ENCODE measurements around the gene ATP1B3. TPM values are rescaled to one million over a fixed set of nuclear protein-coding genes. Genes with fewer than 3 reads are reported as not detected.
"Not testable (repeated sequence)": the region's sequence is repeated elsewhere in the genome, so short reads cannot be mapped to it uniquely, and the experiment has no call there.

Gene ATP1B3
- total and polyA plus RNA-seq, 12 donors = 21.7 to 118 (median 39.5) TPM

GRCh38 chr3:141846050-141846433, 30.4 kb upstream of the ATP1B3 start:
- WGBS, 2 donors = 61 to 62% methylated on average over 3 of the region's 3 CpGs

GRCh38 chr3:141848159-141848748, 28.2 kb upstream of the ATP1B3 start:
- intact Hi-C loops (cut with DNase I) = loop anchor here in 1 of 10 donors (2.0 kb wide), 1 partner anchor 79 kb away; no protein-coding TSS in a partner anchor
- H3K4me3 ChIP-seq, H3K9me3 ChIP-seq, H3K27me3 ChIP-seq, DNase-seq, H3K27ac ChIP-seq, H3K36me3 ChIP-seq, ATAC-seq: not testable (repeated sequence)
- WGBS, 2 donors = 88 to 92% methylated on average over 5 of the region's 5 CpGs
- H3K4me1 ChIP-seq = peaks cover 0 to 39% (median 6%) of the 10 kb centered on the region in 9 donors

More at GRCh38 chr3:141846050-141846433, 30.4 kb upstream of the ATP1B3 start:
- DNase-seq (no peak), ATAC-seq (no peak)
- peaks cover 0 to 24% (median 4%) of the 10 kb centered on the region in 9 donors for H3K4me1 ChIP-seq
- peak overlapping the region in 1 of 10 donors; percentile 6 for H3K27ac ChIP-seq
- H3K27me3 ChIP-seq = no peaks in the 10 kb centered on the region
- TF ChIP-seq CTCF (IDR thresholded peaks at IDR 0.05) = no peak
- no peaks in the 10 kb centered on the region for H3K9me3 ChIP-seq
- H3K36me3 ChIP-seq = no peaks in the 10 kb centered on the region
- no peak overlapping the region for H3K4me3 ChIP-seq
- intact Hi-C loops (cut with DNase I) = no loop called here

- no peak for ATAC-seq
- intact Hi-C loops (cut with DNase I) = loop anchor here in 1 of 10 donors (2.0 kb wide), 1 partner anchor 78 kb away; no protein-coding TSS in a partner anchor
- Histone ChIP-seq H3K9me3 (no peaks in the 10 kb centered on the region), H3K27me3 (no peaks in the 10 kb centered on the region), H3K4me3 (no peak overlapping the region), H3K4me1 (peaks cover 0 to 47% (median 12%) of the 10 kb centered on the region in 9 donors), H3K27ac (peak overlapping the region in 1 of 10 donors; percentile 1), H3K36me3 (no peaks in the 10 kb centered on the region)
- DNase-seq = no peak
- no peak for TF ChIP-seq CTCF (IDR thresholded peaks at IDR 0.05)
- 61 to 70% methylated on average over 11 of the region's 11 CpGs for WGBS, 2 donors
These were observed 27.2 kb upstream of the ATP1B3 start for GRCh38 chr3:141849056-141849815.

- 60 to 74% methylated on average over 5 of the region's 5 CpGs for WGBS, 2 donors
- peak in 1 of 2 donors; percentile 46 for DNase-seq
These were observed 25.0 kb upstream of the ATP1B3 start for GRCh38 chr3:141851411-141851810.

More at GRCh38 chr3:141851411-141851810, 25.0 kb upstream of the ATP1B3 start:
- no peak for TF ChIP-seq CTCF (IDR thresholded peaks at IDR 0.05)
- peak in 7 of 8 donors; percentile 38 to 88 (median 64) for ATAC-seq
- Histone ChIP-seq H3K4me3 (no peak overlapping the region), H3K27me3 (no peaks in the 10 kb centered on the region), H3K9me3 (no peaks in the 10 kb centered on the region), H3K36me3 (no peaks in the 10 kb centered on the region), H3K27ac (peak overlapping the region in 5 of 10 donors; percentile 17 to 61 (median 49)), H3K4me1 (peaks cover 0 to 47% (median 12%) of the 10 kb centered on the region in 9 donors)
- intact Hi-C loops (cut with DNase I) = no loop called here

All from heart right ventricle (tissue), 16 donors.